Ovary (tissue), 9 donors: ENCODE measurements around the gene RYR2. TPM values are rescaled to one million over a fixed set of nuclear protein-coding genes. Genes with fewer than 3 reads are reported as not detected.

Source experiments
- DNase-seq, 5 donors: peaks; one replicate each; pipeline ENCODE4 v3.0.0-alpha.2; 2019 to 2020
- H3K27ac ChIP-seq, 2 donors: fragments of 200-600 bp; one replicate each; pipeline versions ENCODE4 v1.5.1 to v1.8.0; 2019 to 2022
- H3K27me3 ChIP-seq: fragments of 200-600 bp; one replicate; pipeline ENCODE4 v1.8.0; 2022
- H3K36me3 ChIP-seq: fragments of 200-600 bp; sonication (generic); one replicate; pipeline ENCODE4 v1.5.1; 2019
- H3K4me1 ChIP-seq: one replicate; pipeline ENCODE4 v1.8.1; 2013; ENCODE audit warnings: mild to moderate bottlenecking, moderate library complexity; ENCODE audit not compliant: insufficient read depth
- H3K4me3 ChIP-seq: fragments of 200-600 bp; sonication (generic); one replicate; pipeline ENCODE4 v1.5.1; 2017
- H3K9me3 ChIP-seq, 2 donors: fragments of 200-600 bp in 1 of 2; sonication (generic) in 1 of 2; one replicate each; pipeline versions ENCODE4 v1.5.1 to v1.8.1; 2013 to 2019; ENCODE audit warnings: mild to moderate bottlenecking in 1 of 2, moderate library complexity in 1 of 2
- EP300 ChIP-seq: sonication (generic); formaldehyde crosslinking; IDR thresholded peaks from one replicate; pipeline ENCODE4 v1.6.1; 2017; ENCODE audit warnings: antibody characterized with exemption
- POLR2A ChIP-seq: fragments of 450-650 bp; IDR thresholded peaks from one replicate; pipeline ENCODE4 v1.6.1; 2017; ENCODE audit warnings: antibody characterized with exemption, mild to moderate bottlenecking, moderate library complexity
- WGBS, 3 donors: extraction: QIAGEN DNeasy Blood & Tissue Kit in 1 of 3; methylation state at CpG; one replicate each; pipeline versions ENCODE4 v1.1.5 to v1.1.7; 2013 to 2017; 5-methylcytosine and 5-hydroxymethylcytosine counted together
- intact Hi-C, 4 donors: fragments of 100-400 bp; cut with DNase I; formaldehyde crosslinking; loops; one replicate each; pipeline versions ENCODE4 v1.11.0 to v1.15.1; 2022 to 2023
- polyA plus RNA-seq, 2 donors: library from polyadenylated mRNA; stranded (reverse); fragments of 200-250 nt in 1 of 2; fragments of 350-450 nt in 1 of 2; fragmentation: Illumina TruSeq in 1 of 2; extraction: RNeasy Lipid Tissue Mini Kit (QIAGEN cat#74804) in 1 of 2; gene quantifications; one replicate each; pipeline ENCODE4 v1.2.3, GENCODE V29; 2013 to 2014
- total RNA-seq, 7 donors: library from RNA; depleted of rRNA in 2 of 7; stranded (reverse); fragments of >200 nt in 2 of 7; fragmentation: NEBNext Ultra II Directional in 3 of 7; extraction: Animal tissue kit (Norgen Biotek cat#: 25700) in 3 of 7; gene quantifications; one replicate each; pipeline versions ENCODE4 v1.1.0 to v1.2.4, GENCODE V29; 2016 to 2023
- TF ChIP-seq, protein P1 (sequence below), 3 donors: fragments of 450-650 bp in 2 of 3; fragments of 200-600 bp in 1 of 3; IDR thresholded peaks; one replicate each; pipeline versions ENCODE4 v1.5.1 to v1.8.0; 2016 to 2022; ENCODE audit warnings: antibody characterized with exemption in 3 of 3, mild to moderate bottlenecking in 1 of 3
- donor health status: DM: no; HTN: no; CAD: no; lungs with moderate emphysema.
- donor health status: DM: no; HTN: no; CAD: no.
- donor health status: Bipolar disorder and iron deficiency.
- donor health status: DM: yes; HTN: yes; CAD: no.
- donor health status: DM: no; HTN: no; CAD: no.
- donor health status: DM: yes; HTN: yes; CAD: no.

RYR2 gene
- total and polyA plus RNA-seq, 9 donors, result 3.0 to 13.8 (median 5.4) TPM

DNA sequence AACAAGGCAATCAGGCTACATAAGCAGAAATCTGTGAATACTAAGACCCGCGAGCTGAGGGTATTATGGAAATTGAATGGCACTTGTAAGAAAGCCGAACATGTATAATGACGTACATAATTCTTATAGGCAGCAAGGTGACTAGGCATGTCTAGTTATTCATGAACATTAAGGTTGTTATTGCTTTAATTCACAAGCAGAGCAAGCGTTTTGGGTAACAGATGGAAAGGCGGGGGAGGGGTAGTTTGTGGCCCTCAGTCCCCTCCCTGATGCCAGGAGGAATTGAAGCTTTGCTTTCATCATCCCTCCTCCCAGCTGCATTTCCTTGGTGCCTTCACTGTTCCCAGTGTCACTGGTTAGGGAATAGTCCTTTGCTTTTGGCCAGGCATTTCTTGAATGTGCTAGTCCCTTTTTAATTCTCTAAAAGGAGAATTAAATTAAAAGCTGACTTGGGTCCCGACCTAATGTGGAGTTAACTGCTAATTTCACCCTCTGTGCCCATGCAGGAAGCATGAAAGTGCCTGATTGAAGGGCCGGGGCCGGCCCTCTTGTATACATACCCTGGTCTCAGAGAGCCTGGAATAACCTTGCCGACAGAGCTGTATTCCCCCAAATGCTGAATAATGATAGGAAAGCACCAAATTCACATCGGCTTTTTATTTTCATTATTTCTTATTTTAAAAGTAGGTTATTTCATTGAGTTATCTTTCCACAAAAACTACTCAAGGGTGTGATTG, 42.5 kb downstream of the RYR2 start:
- H3K36me3 ChIP-seq, result no peaks in the 10 kb centered on the region
- H3K4me1 ChIP-seq, result peaks cover 7% of the 10 kb centered on the region
- 84 to 89% (median 85%) methylated on average over 11 of the region's 11 CpGs for WGBS, 3 donors
- no peak for TF ChIP-seq POLR2A
- TF ChIP-seq EP300, result no peak
- TF ChIP-seq, protein P1, sequence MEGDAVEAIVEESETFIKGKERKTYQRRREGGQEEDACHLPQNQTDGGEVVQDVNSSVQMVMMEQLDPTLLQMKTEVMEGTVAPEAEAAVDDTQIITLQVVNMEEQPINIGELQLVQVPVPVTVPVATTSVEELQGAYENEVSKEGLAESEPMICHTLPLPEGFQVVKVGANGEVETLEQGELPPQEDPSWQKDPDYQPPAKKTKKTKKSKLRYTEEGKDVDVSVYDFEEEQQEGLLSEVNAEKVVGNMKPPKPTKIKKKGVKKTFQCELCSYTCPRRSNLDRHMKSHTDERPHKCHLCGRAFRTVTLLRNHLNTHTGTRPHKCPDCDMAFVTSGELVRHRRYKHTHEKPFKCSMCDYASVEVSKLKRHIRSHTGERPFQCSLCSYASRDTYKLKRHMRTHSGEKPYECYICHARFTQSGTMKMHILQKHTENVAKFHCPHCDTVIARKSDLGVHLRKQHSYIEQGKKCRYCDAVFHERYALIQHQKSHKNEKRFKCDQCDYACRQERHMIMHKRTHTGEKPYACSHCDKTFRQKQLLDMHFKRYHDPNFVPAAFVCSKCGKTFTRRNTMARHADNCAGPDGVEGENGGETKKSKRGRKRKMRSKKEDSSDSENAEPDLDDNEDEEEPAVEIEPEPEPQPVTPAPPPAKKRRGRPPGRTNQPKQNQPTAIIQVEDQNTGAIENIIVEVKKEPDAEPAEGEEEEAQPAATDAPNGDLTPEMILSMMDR (IDR thresholded peaks at IDR 0.05), result no peak
- H3K27me3 ChIP-seq, result no peaks in the 10 kb centered on the region
- no peaks in the 10 kb centered on the region for H3K9me3 ChIP-seq
- no peak overlapping the region for H3K4me3 ChIP-seq
- no peak overlapping the region for H3K27ac ChIP-seq
- DNase-seq, result no peak
- intact Hi-C loops, result no loop called here

DNA sequence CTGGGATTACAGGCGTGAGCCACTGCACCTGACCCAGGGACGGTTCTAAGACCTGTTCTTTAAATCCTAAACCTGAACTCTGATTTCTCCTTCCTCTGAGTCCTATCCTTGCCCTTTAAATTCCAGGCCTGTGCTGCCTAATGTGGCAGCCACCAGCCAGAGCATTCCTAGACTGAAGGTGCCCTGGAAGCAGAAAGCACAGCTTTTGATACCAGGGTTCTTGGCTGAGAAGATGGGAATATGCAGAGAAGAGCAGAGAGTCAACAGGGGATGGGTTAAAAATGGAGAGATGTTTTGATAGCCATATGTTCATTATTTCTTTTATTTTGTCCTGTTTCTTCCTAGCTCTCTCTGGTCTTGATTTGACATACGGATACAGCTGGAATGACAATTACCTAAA, 49.7 kb downstream of the RYR2 start:
- peaks cover 3% of the 10 kb centered on the region for H3K4me1 ChIP-seq
- no peak for DNase-seq
- intact Hi-C loops, result no loop called here
- H3K4me3 ChIP-seq, result no peak overlapping the region
- TF ChIP-seq EP300 (no peak), POLR2A (no peak)
- TF ChIP-seq, protein P1 (IDR thresholded peaks at IDR 0.05), result no peak
- WGBS, 3 donors, result 93 to 96% (median 95%) methylated on average over 3 of the region's 3 CpGs
- no peak overlapping the region for H3K27ac ChIP-seq
- H3K9me3 ChIP-seq, result no peaks in the 10 kb centered on the region
- H3K27me3 ChIP-seq, result no peaks in the 10 kb centered on the region
- H3K36me3 ChIP-seq, result no peaks in the 10 kb centered on the region

DNA sequence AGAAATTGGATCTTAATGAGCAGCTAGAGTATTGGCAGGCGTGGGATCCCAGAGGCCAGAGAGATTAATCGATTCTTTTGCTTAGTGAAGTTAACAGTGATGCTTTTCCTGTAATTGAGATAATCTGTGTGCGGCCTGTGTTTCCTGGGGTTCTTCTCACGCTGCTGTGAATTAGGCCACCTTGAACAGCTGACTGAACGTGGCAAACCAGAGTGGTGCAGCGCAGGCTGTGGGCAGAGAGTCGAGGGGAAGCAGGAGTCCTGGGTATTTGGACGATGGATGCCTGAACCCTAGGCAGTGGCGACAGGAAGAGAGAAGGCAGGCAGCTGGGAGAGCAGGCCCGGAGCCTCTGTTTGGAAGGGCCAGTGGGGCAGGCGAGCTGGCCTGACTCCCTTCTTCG, 51.7 kb downstream of the RYR2 start:
- intact Hi-C loops, result no loop called here
- WGBS, 3 donors, result 84 to 88% (median 86%) methylated on average over 12 of the region's 12 CpGs

DNA sequence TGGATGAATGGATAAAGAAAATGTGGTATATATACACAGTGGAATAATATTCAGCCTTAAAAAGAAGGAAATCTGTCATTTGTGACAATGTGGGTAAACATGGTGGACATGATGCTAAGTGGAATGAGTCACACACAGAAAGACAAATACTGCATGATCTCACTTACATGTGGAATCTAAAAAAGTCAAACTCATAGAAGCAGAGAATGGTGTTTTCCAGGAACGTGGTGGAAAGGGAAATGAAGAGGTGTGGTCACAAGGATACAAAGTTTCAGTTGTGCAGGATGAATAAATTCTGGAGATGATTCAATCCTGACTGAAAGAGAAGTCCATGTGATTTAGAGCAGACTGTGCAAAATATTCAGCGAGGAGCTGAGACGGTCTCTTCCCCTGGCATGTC, 56.6 kb downstream of the RYR2 start:
- 72 to 84% (median 80%) methylated on average over 3 of the region's 3 CpGs for WGBS, 3 donors
- no peaks in the 10 kb centered on the region for H3K36me3 ChIP-seq
- H3K27me3 ChIP-seq, result no peaks in the 10 kb centered on the region
- no peaks in the 10 kb centered on the region for H3K4me1 ChIP-seq
- H3K4me3 ChIP-seq, result no peak overlapping the region
- H3K27ac ChIP-seq, result no peak overlapping the region
- H3K9me3 ChIP-seq, result no peaks in the 10 kb centered on the region
- intact Hi-C loops, result no loop called here
- no peak for DNase-seq
- no peak for TF ChIP-seq POLR2A
- no peak for TF ChIP-seq EP300
- TF ChIP-seq, protein P1 (IDR thresholded peaks at IDR 0.05), result no peak

More for the DNA sequence above, 51.7 kb downstream of the RYR2 start:
- Histone ChIP-seq H3K9me3 (no peaks in the 10 kb centered on the region), H3K4me1 (no peaks in the 10 kb centered on the region), H3K36me3 (no peaks in the 10 kb centered on the region), H3K4me3 (no peak overlapping the region), H3K27me3 (no peaks in the 10 kb centered on the region), H3K27ac (no peak overlapping the region)
- no peak for DNase-seq
- no peak for TF ChIP-seq EP300

DNA sequence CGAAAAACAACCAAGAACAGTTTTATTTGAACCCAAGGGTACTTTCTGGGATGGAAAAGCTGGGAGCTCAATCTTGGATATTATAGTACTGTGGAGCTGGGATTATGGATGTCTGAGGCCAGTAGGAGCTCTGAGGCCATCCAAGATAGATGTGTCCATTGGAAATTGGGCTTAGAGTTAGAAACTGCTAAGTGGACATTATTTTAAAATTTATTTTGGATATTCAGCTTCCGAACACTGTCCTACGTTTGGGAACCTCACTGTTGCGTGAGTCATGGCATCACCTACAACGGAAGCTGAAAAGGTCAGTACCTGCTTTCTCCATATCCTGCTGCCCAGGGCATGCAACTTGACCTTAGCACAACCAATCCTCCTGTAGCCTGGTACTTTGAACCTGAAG, 61.0 kb downstream of the RYR2 start:
- H3K9me3 ChIP-seq, result no peaks in the 10 kb centered on the region
- no peak overlapping the region for H3K4me3 ChIP-seq
- H3K4me1 ChIP-seq, result no peaks in the 10 kb centered on the region
- H3K27me3 ChIP-seq, result no peaks in the 10 kb centered on the region
- H3K27ac ChIP-seq, result no peak overlapping the region
- TF ChIP-seq EP300 (no peak), POLR2A (no peak)
- TF ChIP-seq, protein P1 (IDR thresholded peaks at IDR 0.05), result no peak
- intact Hi-C loops, result no loop called here
- no peak for DNase-seq
- WGBS, 3 donors, result 93 to 96% (median 95%) methylated on average over 5 of the region's 5 CpGs
- no peaks in the 10 kb centered on the region for H3K36me3 ChIP-seq
